B cell (primary cell): ENCODE results near the gene CNTF.

Experiments used
- CTCF ChIP-seq: fragments of 200-600 bp; IDR thresholded peaks from one replicate; pipeline ENCODE4 v1.8.0; 2022; ENCODE audit warnings: antibody characterized with exemption, mild to moderate bottlenecking
- EZH2 ChIP-seq: IDR thresholded peaks from 2 replicates; pipeline ENCODE4 v1.6.1; 2012; ENCODE audit warnings: borderline replicate concordance, low read depth, mild to moderate bottlenecking, moderate library complexity, low read length; ENCODE audit not compliant: insufficient read depth, poor library complexity, severe bottlenecking

- TF ChIP-seq CTCF = no peak
- no peak for TF ChIP-seq EZH2
These were observed 27.6 kb upstream of the CNTF start for GRCh38 chr11:58594826-58595225.
